Measurements from ENCODE around the gene DSTYK.
A peak's percentile ranks its signal among the peaks of the same experiment; 100 is the strongest.

Gene DSTYK

GRCh38 chr1:205199931-205200299, 11.6 kb downstream of the DSTYK start:
- DNase-seq (ENCODE audit: low read depth): no peak
- TF ChIP-seq CTCF (conservative IDR thresholded peaks at IDR 0.05; ENCODE audit: low read length): no peak
- no peak overlapping the region for H3K4me3 ChIP-seq (ENCODE audit: low read length)

- no peak for TF ChIP-seq CTCF (conservative IDR thresholded peaks at IDR 0.05; ENCODE audit: low read length)
- H3K4me3 ChIP-seq (ENCODE audit: low read length): no peak overlapping the region
- DNase-seq (ENCODE audit: low read depth): peak; percentile 25
Measured at GRCh38 chr1:205199090-205199930, 12.2 kb downstream of the DSTYK start.

- DNase-seq (ENCODE audit: low read depth): no peak
- no peak overlapping the region for H3K4me3 ChIP-seq (ENCODE audit: low read length)
- no peak for TF ChIP-seq CTCF (conservative IDR thresholded peaks at IDR 0.05; ENCODE audit: low read length)
Measured at GRCh38 chr1:205192287-205192686, 19.2 kb downstream of the DSTYK start.

GRCh38 chr1:205191622-205192021, 19.9 kb downstream of the DSTYK start:
- no peak for DNase-seq (ENCODE audit: low read depth)
- no peak overlapping the region for H3K4me3 ChIP-seq (ENCODE audit: low read length)
- no peak for TF ChIP-seq CTCF (conservative IDR thresholded peaks at IDR 0.05; ENCODE audit: low read length)

GRCh38 chr1:205190845-205191577, 20.5 kb downstream of the DSTYK start:
- no peak for TF ChIP-seq CTCF (conservative IDR thresholded peaks at IDR 0.05; ENCODE audit: low read length)
- H3K4me3 ChIP-seq (ENCODE audit: low read length): no peak overlapping the region
- DNase-seq (ENCODE audit: low read depth): peak; percentile 72

- H3K4me3 ChIP-seq (ENCODE audit: low read length): no peak overlapping the region
- DNase-seq (ENCODE audit: low read depth): no peak
- no peak for TF ChIP-seq CTCF (conservative IDR thresholded peaks at IDR 0.05; ENCODE audit: low read length)
Measured at GRCh38 chr1:205189131-205189530, 22.4 kb downstream of the DSTYK start.

GRCh38 chr1:205188596-205188995, 22.9 kb downstream of the DSTYK start:
- no peak for TF ChIP-seq CTCF (conservative IDR thresholded peaks at IDR 0.05; ENCODE audit: low read length)
- H3K4me3 ChIP-seq (ENCODE audit: low read length): no peak overlapping the region
- DNase-seq (ENCODE audit: low read depth): no peak
